ENCODE measurements around the gene ESYT2. TPM values are rescaled to one million over a fixed set of nuclear protein-coding genes. Genes with fewer than 3 reads are reported as not detected.

Gene ESYT2
- total and polyA plus RNA-seq, 7 experiments from 2014 or later, result 46.3 to 129 (median 112) TPM

GRCh38 chr7:158830211-158830723, 958 bp upstream of the ESYT2 start:
- H3K4me3 Mint-ChIP-seq, result peak overlapping the region; percentile 70 to 93 (median 88)
- Histone ChIP-seq H3K27ac (ENCODE audit: low read depth, low read length) (peak overlapping the region; percentile 97), H3K36me3 (ENCODE audit: control insufficient read depth in 2 of 3, insufficient read depth in 3 of 3, low read length in 3 of 3) (peaks cover 0 to 10% (median 0%) of the 10 kb centered on the region in 3 experiments), H3K9me3 (ENCODE audit: control insufficient read depth in 2 of 3, low read length in 3 of 3) (no peaks in the 10 kb centered on the region), H3K27me3 (ENCODE audit: control insufficient read depth in 2 of 2, insufficient read depth in 2 of 2, low read length in 2 of 2) (no peaks in the 10 kb centered on the region), H3K4me3 (ENCODE audit: low read length) (peak overlapping the region; percentile 67), H3K4me1 (ENCODE audit: control insufficient read depth in 2 of 2, insufficient read depth in 2 of 2, low read length in 2 of 2) (peaks cover 13 to 18% of the 10 kb centered on the region in 2 donors)
- ChIA-PET CTCF (no interaction called here), POLR2A (interaction anchor here (0.5 to 4.9 kb wide), 16 partner anchors 11 to 106 kb away, joined by 3 to 67 read pairs (median 7); partner anchors contain the start of gene DYNC2I1)
- ATAC-seq (no peak), DNase-seq (no peak)
- H3K36me3 Mint-ChIP-seq, result peaks cover 0 to 15% (median 3%) of the 10 kb centered on the region in 5 donors
- H3K9me3 Mint-ChIP-seq, result no peaks in the 10 kb centered on the region
- H3K27me3 Mint-ChIP-seq, result peaks cover 0 to 11% (median 0%) of the 10 kb centered on the region in 5 donors
- intact Hi-C loops (cut with micrococcal nuclease), result loop anchor here (1.0 to 2.0 kb wide), 2 partner anchors 17 to 47 kb away; no protein-coding TSS in a partner anchor
- peak overlapping the region; percentile 85 to 99 (median 94) for H3K27ac Mint-ChIP-seq
- peaks cover 20 to 39% (median 29%) of the 10 kb centered on the region in 7 donors for H3K4me1 Mint-ChIP-seq

GRCh38 chr7:158829021-158829341, 328 bp downstream of the ESYT2 start:
- Histone ChIP-seq H3K36me3 (ENCODE audit: control insufficient read depth in 2 of 3, insufficient read depth in 3 of 3, low read length in 3 of 3) (peaks cover 0 to 10% (median 0%) of the 10 kb centered on the region in 3 experiments), H3K27me3 (ENCODE audit: control insufficient read depth in 2 of 2, insufficient read depth in 2 of 2, low read length in 2 of 2) (no peaks in the 10 kb centered on the region), H3K4me3 (ENCODE audit: low read length) (peak overlapping the region; percentile 66), H3K4me1 (ENCODE audit: control insufficient read depth in 2 of 2, insufficient read depth in 2 of 2, low read length in 2 of 2) (peaks cover 20 to 29% of the 10 kb centered on the region in 2 donors), H3K9me3 (ENCODE audit: control insufficient read depth in 2 of 3, low read length in 3 of 3) (no peaks in the 10 kb centered on the region), H3K27ac (ENCODE audit: low read depth, low read length) (peak overlapping the region; percentile 97)
- peak; percentile 51 for ATAC-seq
- DNase-seq, result peak in 3 of 9 donors; percentile 68 to 85 (median 82)
- peak overlapping the region in 8 of 9 donors; percentile 45 to 99 (median 92) for H3K27ac Mint-ChIP-seq
- H3K4me1 Mint-ChIP-seq, result peaks cover 22 to 52% (median 41%) of the 10 kb centered on the region in 7 donors
- POLR2A ChIA-PET, result interaction anchor here (0.6 to 4.9 kb wide), 19 partner anchors 10 to 147 kb away, joined by 3 to 67 read pairs (median 4); partner anchors contain the start of genes DYNC2I1 and NCAPG2
- no peaks in the 10 kb centered on the region for H3K9me3 Mint-ChIP-seq
- H3K36me3 Mint-ChIP-seq, result peaks cover 0 to 18% (median 3%) of the 10 kb centered on the region in 5 donors
- H3K4me3 Mint-ChIP-seq, result peak overlapping the region; percentile 67 to 97 (median 90)
- intact Hi-C loops (cut with micrococcal nuclease), result loop anchor here (1.0 to 2.0 kb wide), 12 partner anchors 11 to 148 kb away; partner anchors contain the start of genes DYNC2I1 (in 2 of the 2) and NCAPG2 (in 2 of the 2)
- H3K27me3 Mint-ChIP-seq, result peaks cover 0 to 11% (median 0%) of the 10 kb centered on the region in 5 donors
- CTCF ChIA-PET, result interaction anchor here (0.6 to 1.0 kb wide), 5 partner anchors 14 to 69 kb away, joined by 3 to 7 read pairs (median 4); no protein-coding TSS in a partner anchor

DNA sequence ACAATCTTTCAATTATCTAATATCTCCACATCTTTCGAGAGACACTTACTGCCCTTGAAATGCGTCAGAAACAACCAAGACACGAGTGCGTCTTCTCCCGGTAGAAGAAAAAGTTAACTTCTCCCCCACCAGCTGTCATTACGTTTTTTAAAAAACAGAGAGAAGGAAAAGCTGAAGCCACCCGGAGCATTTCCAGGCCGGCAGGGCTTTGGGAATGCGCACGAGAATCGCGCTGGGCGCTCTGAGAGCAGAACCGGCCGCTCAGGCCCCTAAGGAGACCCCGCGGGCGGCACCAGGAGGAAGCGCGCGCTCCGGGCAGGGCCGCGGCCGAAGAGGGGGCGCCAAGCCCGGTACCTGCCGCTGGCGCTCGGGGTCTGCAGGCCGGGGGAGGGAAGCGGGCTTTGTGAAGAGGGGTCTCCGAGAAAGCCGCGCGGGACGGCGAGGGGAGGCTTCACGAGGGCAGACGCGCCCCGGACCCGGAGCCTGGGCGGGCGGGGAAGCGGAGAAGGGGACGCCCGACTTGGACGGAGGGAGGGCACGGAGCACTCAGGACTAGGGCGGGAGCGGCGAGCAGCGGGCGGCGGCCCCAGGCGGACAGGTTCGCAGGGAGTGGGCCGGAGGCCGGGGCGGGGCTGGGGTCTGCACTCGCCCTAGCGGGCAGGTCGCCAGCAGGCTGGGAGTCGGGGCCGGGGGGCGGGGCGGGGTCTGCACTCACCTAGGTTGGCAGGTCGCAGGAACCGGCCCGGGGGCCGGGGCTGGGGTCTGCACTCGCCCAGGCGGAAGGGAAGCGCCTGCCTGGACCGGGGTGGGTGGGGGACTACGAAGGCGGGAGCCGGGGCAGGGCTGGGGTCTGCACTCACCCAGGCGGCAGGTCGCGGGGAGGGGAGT, 932 bp downstream of the ESYT2 start:
- Mint-ChIP-seq H3K9me3 (no peaks in the 10 kb centered on the region), H3K4me1 (peaks cover 23 to 58% (median 45%) of the 10 kb centered on the region in 7 donors), H3K27me3 (peaks cover 0 to 11% (median 0%) of the 10 kb centered on the region in 5 donors), H3K4me3 (peak overlapping the region; percentile 89 to 100 (median 94)), H3K36me3 (peaks cover 0 to 18% (median 3%) of the 10 kb centered on the region in 5 donors), H3K27ac (peak overlapping the region; percentile 80 to 99 (median 95))
- Histone ChIP-seq H3K4me1 (ENCODE audit: control insufficient read depth in 2 of 2, insufficient read depth in 2 of 2, low read length in 2 of 2) (peaks cover 23 to 33% of the 10 kb centered on the region in 2 donors), H3K4me3 (ENCODE audit: low read length) (peak overlapping the region; percentile 66), H3K27me3 (ENCODE audit: control insufficient read depth in 2 of 2, insufficient read depth in 2 of 2, low read length in 2 of 2) (no peaks in the 10 kb centered on the region), H3K9me3 (ENCODE audit: control insufficient read depth in 2 of 3, low read length in 3 of 3) (no peaks in the 10 kb centered on the region), H3K36me3 (ENCODE audit: control insufficient read depth in 2 of 3, insufficient read depth in 3 of 3, low read length in 3 of 3) (peaks cover 0 to 10% (median 0%) of the 10 kb centered on the region in 3 experiments), H3K27ac (ENCODE audit: low read depth, low read length) (peak overlapping the region; percentile 97)
- intact Hi-C loops (cut with micrococcal nuclease), result loop anchor here (1.0 to 2.0 kb wide), 12 partner anchors 10 to 149 kb away; partner anchors contain the start of genes DYNC2I1 (in 2 of the 2) and NCAPG2 (in 2 of the 2)
- ATAC-seq (no peak), DNase-seq (peak; percentile 34 to 72 (median 59))
- POLR2A ChIA-PET, result interaction anchor here (0.6 to 4.9 kb wide), 23 partner anchors 9 to 148 kb away, joined by 3 to 67 read pairs (median 5); partner anchors contain the start of genes DYNC2I1 and NCAPG2
- CTCF ChIA-PET, result interaction anchor here (0.9 to 2.3 kb wide), 3 partner anchors 13 to 16 kb away, joined by 3 to 9 read pairs (median 7); no protein-coding TSS in a partner anchor

GRCh38 chr7:158827411-158828132, 1.7 kb downstream of the ESYT2 start:
- Mint-ChIP-seq H3K4me1 (peaks cover 23 to 64% (median 47%) of the 10 kb centered on the region in 7 donors), H3K9me3 (no peaks in the 10 kb centered on the region), H3K27me3 (peaks cover 0 to 9% (median 0%) of the 10 kb centered on the region in 5 donors), H3K4me3 (peak overlapping the region; percentile 89 to 100 (median 94)), H3K27ac (peak overlapping the region; percentile 80 to 99 (median 95)), H3K36me3 (peaks cover 0 to 18% (median 3%) of the 10 kb centered on the region in 5 donors)
- no peak for ATAC-seq
- ChIA-PET POLR2A (interaction anchor here (0.6 to 4.9 kb wide), 17 partner anchors 8 to 149 kb away, joined by 3 to 67 read pairs (median 4); partner anchors contain the start of gene NCAPG2), CTCF (interaction anchor here (0.6 to 2.3 kb wide), 5 partner anchors 12 to 74 kb away, joined by 4 to 9 read pairs (median 4); no protein-coding TSS in a partner anchor)
- H3K27me3 ChIP-seq (ENCODE audit: control insufficient read depth in 2 of 2, insufficient read depth in 2 of 2, low read length in 2 of 2), result no peaks in the 10 kb centered on the region
- intact Hi-C loops (cut with micrococcal nuclease), result loop anchor here in 1 of 2 donors (2.0 kb wide), 1 partner anchor 15 kb away; no protein-coding TSS in a partner anchor
- no peaks in the 10 kb centered on the region for H3K9me3 ChIP-seq (ENCODE audit: control insufficient read depth in 2 of 3, low read length in 3 of 3)
- H3K4me1 ChIP-seq (ENCODE audit: control insufficient read depth in 2 of 2, insufficient read depth in 2 of 2, low read length in 2 of 2), result peaks cover 25 to 36% of the 10 kb centered on the region in 2 donors
- DNase-seq, result peak in 5 of 9 donors; percentile 28 to 68 (median 58)
- H3K36me3 ChIP-seq (ENCODE audit: control insufficient read depth in 2 of 3, insufficient read depth in 3 of 3, low read length in 3 of 3), result peaks cover 0 to 10% (median 0%) of the 10 kb centered on the region in 3 experiments
- peak overlapping the region; percentile 66 for H3K4me3 ChIP-seq (ENCODE audit: low read length)
- peak overlapping the region; percentile 97 for H3K27ac ChIP-seq (ENCODE audit: low read depth, low read length)

- ATAC-seq (no peak), DNase-seq (no peak)
- POLR2A ChIA-PET, result interaction anchor here (0.6 to 5.1 kb wide), 9 partner anchors 9 to 1848 kb away, joined by 3 to 67 read pairs (median 5); partner anchors contain the start of gene NCAPG2
- peaks cover 0 to 10% (median 0%) of the 10 kb centered on the region in 3 experiments for H3K36me3 ChIP-seq (ENCODE audit: control insufficient read depth in 2 of 3, insufficient read depth in 3 of 3, low read length in 3 of 3)
- H3K27me3 ChIP-seq (ENCODE audit: control insufficient read depth in 2 of 2, insufficient read depth in 2 of 2, low read length in 2 of 2), result no peaks in the 10 kb centered on the region
- H3K4me3 Mint-ChIP-seq, result peak overlapping the region; percentile 34 to 97 (median 60)
- CTCF ChIA-PET, result interaction anchor here (0.7 to 1.9 kb wide), 3 partner anchors 16 to 63 kb away, joined by 3 to 4 read pairs (median 4); no protein-coding TSS in a partner anchor
- H3K27ac ChIP-seq (ENCODE audit: low read depth, low read length), result peak overlapping the region; percentile 21
- H3K9me3 ChIP-seq (ENCODE audit: control insufficient read depth in 2 of 3, low read length in 3 of 3), result no peaks in the 10 kb centered on the region
- H3K4me3 ChIP-seq (ENCODE audit: low read length), result no peak overlapping the region
- H3K4me1 ChIP-seq (ENCODE audit: control insufficient read depth in 2 of 2, insufficient read depth in 2 of 2, low read length in 2 of 2), result peaks cover 40 to 50% of the 10 kb centered on the region in 2 donors
- peaks cover 36 to 78% (median 55%) of the 10 kb centered on the region in 7 donors for H3K4me1 Mint-ChIP-seq
- H3K27me3 Mint-ChIP-seq, result no peaks in the 10 kb centered on the region
- H3K27ac Mint-ChIP-seq, result peak overlapping the region; percentile 56 to 99 (median 79)
- peaks cover 0 to 3% (median 0%) of the 10 kb centered on the region in 11 donors for H3K9me3 Mint-ChIP-seq
- intact Hi-C loops (cut with micrococcal nuclease), result no loop called here
- peaks cover 0 to 15% (median 3%) of the 10 kb centered on the region in 5 donors for H3K36me3 Mint-ChIP-seq
These were observed 3.5 kb downstream of the ESYT2 start for GRCh38 chr7:158825628-158826289.
